Measurements from ENCODE around the gene TSEN54.

DNA sequence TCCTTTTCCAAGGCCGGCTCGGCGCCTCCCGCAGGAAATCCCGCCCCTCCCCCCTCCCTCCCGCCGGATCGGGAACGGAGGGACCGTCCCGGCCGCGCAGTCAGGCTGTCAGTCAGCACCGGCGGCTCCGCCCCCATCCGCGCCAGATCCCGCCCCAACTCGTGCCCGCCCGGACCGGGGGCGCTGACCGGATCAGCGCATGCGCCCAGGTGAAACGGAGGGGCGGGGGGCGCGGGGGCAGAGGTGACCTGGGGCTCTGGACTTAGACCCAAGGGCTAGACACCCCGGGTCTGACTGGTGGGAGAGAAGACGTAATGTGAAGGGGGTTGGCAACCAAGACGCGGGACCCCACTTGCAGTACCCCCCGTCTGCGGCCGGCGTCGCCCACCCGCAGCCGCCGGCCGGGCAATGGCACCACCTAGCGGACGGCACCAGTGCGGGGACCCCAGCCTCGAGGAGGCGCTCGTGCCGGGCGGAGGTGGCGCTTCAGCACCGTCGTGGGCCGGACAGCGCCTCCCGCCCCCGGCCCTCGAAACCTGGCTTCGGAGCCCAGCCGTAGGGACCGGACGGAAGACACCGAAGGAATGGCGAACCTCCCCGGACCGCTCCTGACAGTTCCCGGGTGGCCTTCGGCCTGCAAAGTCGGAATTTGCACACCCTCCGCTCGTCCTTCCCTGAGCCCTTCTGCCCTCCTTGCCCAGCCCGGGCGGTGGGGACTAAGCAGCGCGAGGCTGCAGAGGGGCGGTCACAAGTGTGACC is 653 bp upstream of the TSEN54 start, which contains the start of gene CASKIN2:
- TF ChIP-seq, protein P1, sequence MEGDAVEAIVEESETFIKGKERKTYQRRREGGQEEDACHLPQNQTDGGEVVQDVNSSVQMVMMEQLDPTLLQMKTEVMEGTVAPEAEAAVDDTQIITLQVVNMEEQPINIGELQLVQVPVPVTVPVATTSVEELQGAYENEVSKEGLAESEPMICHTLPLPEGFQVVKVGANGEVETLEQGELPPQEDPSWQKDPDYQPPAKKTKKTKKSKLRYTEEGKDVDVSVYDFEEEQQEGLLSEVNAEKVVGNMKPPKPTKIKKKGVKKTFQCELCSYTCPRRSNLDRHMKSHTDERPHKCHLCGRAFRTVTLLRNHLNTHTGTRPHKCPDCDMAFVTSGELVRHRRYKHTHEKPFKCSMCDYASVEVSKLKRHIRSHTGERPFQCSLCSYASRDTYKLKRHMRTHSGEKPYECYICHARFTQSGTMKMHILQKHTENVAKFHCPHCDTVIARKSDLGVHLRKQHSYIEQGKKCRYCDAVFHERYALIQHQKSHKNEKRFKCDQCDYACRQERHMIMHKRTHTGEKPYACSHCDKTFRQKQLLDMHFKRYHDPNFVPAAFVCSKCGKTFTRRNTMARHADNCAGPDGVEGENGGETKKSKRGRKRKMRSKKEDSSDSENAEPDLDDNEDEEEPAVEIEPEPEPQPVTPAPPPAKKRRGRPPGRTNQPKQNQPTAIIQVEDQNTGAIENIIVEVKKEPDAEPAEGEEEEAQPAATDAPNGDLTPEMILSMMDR (IDR thresholded peaks at IDR 0.05; ENCODE audit: poor library complexity): peak; percentile 100
- no peak for TF ChIP-seq EZH2phosphoT487 (IDR thresholded peaks at IDR 0.05; ENCODE audit: low read depth, severe bottlenecking, unreplicated experiment)

All from hepatocyte (in vitro differentiated cells).